Measurements from ENCODE around the gene CTNNA3. TPM values are rescaled to one million over a fixed set of nuclear protein-coding genes. Genes with fewer than 3 reads are reported as not detected.

The CTNNA3 gene
- total RNA-seq, 1 donor from 2014 or later = 129 TPM

GRCh38 chr10:66836057-66836456 is 859.9 kb downstream of the CTNNA3 start:
- intact Hi-C loops (cut with DNase I) = no loop called here
- no peak for DNase-seq
- ATAC-seq (ENCODE audit: poor library complexity) = no peak

GRCh38 chr10:66835400-66835799 is 860.6 kb downstream of the CTNNA3 start:
- no peak for DNase-seq
- intact Hi-C loops (cut with DNase I) = no loop called here
- ATAC-seq (ENCODE audit: poor library complexity) = no peak

- ATAC-seq (ENCODE audit: poor library complexity) (no peak), DNase-seq (no peak)
- intact Hi-C loops (cut with DNase I) = no loop called here
Measured at GRCh38 chr10:66834802-66835201, 861.2 kb downstream of the CTNNA3 start.

GRCh38 chr10:66833861-66834260 is 862.1 kb downstream of the CTNNA3 start:
- intact Hi-C loops (cut with DNase I) = no loop called here
- ATAC-seq (ENCODE audit: poor library complexity) (no peak), DNase-seq (no peak)

GRCh38 chr10:66832781-66833422 is 863.1 kb downstream of the CTNNA3 start:
- intact Hi-C loops (cut with DNase I) = no loop called here
- DNase-seq = no peak
- no peak for ATAC-seq (ENCODE audit: poor library complexity)

- DNase-seq (no peak), ATAC-seq (ENCODE audit: poor library complexity) (no peak)
- intact Hi-C loops (cut with DNase I) = no loop called here
Measured at GRCh38 chr10:66828957-66829356, 867.0 kb downstream of the CTNNA3 start.

- DNase-seq = no peak
- intact Hi-C loops (cut with DNase I) = no loop called here
- ATAC-seq (ENCODE audit: poor library complexity) = no peak
Measured at GRCh38 chr10:66827353-66827752, 868.6 kb downstream of the CTNNA3 start.

- ATAC-seq (ENCODE audit: poor library complexity) = no peak
- DNase-seq = no peak
- intact Hi-C loops (cut with DNase I) = no loop called here
Measured at GRCh38 chr10:66823301-66823700, 872.7 kb downstream of the CTNNA3 start.

- no peak for DNase-seq
- intact Hi-C loops (cut with DNase I) = no loop called here
- peak; percentile 60 for ATAC-seq (ENCODE audit: poor library complexity)
Measured at GRCh38 chr10:66822801-66823200, 873.2 kb downstream of the CTNNA3 start.

GRCh38 chr10:66819691-66820090 is 876.3 kb downstream of the CTNNA3 start:
- no peak for DNase-seq
- no peak for ATAC-seq (ENCODE audit: poor library complexity)
- intact Hi-C loops (cut with DNase I) = no loop called here

GRCh38 chr10:66813122-66813521 is 882.9 kb downstream of the CTNNA3 start:
- DNase-seq = no peak
- intact Hi-C loops (cut with DNase I) = no loop called here

GRCh38 chr10:66811211-66811610 is 884.8 kb downstream of the CTNNA3 start:
- ATAC-seq (ENCODE audit: poor library complexity) = no peak
- no peak for DNase-seq
- intact Hi-C loops (cut with DNase I) = no loop called here

More at GRCh38 chr10:66813122-66813521, 882.9 kb downstream of the CTNNA3 start:
- no peak for ATAC-seq (ENCODE audit: poor library complexity)

GRCh38 chr10:66809402-66809801 is 886.6 kb downstream of the CTNNA3 start:
- no peak for ATAC-seq (ENCODE audit: poor library complexity)
- DNase-seq = no peak
- intact Hi-C loops (cut with DNase I) = no loop called here

- DNase-seq = no peak
- no peak for ATAC-seq (ENCODE audit: poor library complexity)
- intact Hi-C loops (cut with DNase I) = no loop called here
Measured at GRCh38 chr10:66805612-66806011, 890.4 kb downstream of the CTNNA3 start.

- ATAC-seq (ENCODE audit: poor library complexity) (no peak), DNase-seq (no peak)
- intact Hi-C loops (cut with DNase I) = no loop called here
Measured at GRCh38 chr10:66804962-66805361, 891.0 kb downstream of the CTNNA3 start.

GRCh38 chr10:66803174-66803573 is 892.8 kb downstream of the CTNNA3 start:
- intact Hi-C loops (cut with DNase I) = no loop called here
- ATAC-seq (ENCODE audit: poor library complexity) = no peak

GRCh38 chr10:66799474-66799873 is 896.5 kb downstream of the CTNNA3 start:
- ATAC-seq (ENCODE audit: poor library complexity) (no peak), DNase-seq (no peak)
- intact Hi-C loops (cut with DNase I) = no loop called here

More at GRCh38 chr10:66803174-66803573, 892.8 kb downstream of the CTNNA3 start:
- no peak for DNase-seq

- ATAC-seq (ENCODE audit: poor library complexity) (no peak), DNase-seq (no peak)
- intact Hi-C loops (cut with DNase I) = no loop called here
Measured at GRCh38 chr10:66795866-66796265, 900.1 kb downstream of the CTNNA3 start.

- no peak for ATAC-seq (ENCODE audit: poor library complexity)
- DNase-seq = no peak
- intact Hi-C loops (cut with DNase I) = no loop called here
Measured at GRCh38 chr10:66792441-66792840, 903.6 kb downstream of the CTNNA3 start.

GRCh38 chr10:66788178-66788987 is 907.6 kb downstream of the CTNNA3 start:
- ATAC-seq (ENCODE audit: poor library complexity) = no peak
- no peak for DNase-seq
- intact Hi-C loops (cut with DNase I) = no loop called here

Data from Right ventricle myocardium superior (tissue), 1 donor.